AG09319 (cell line): ENCODE measurements around the gene MRM1.
A peak's percentile ranks its signal among the peaks of the same experiment; 100 is the strongest.

ENCODE experiments used
- DNase-seq: peaks from one replicate; pipeline ENCODE4 v3.0.0-alpha.2; 2010; ENCODE audit warnings: low read depth; ENCODE audit errors: extremely low read depth
- TF ChIP-seq, protein P1 (sequence below): IDR thresholded peaks from 2 replicates; pipeline ENCODE4 v1.5.1; 2011; ENCODE audit warnings: low read depth, mild to moderate bottlenecking, inconsistent platforms, low read length, moderate library complexity

MRM1 gene

DNA sequence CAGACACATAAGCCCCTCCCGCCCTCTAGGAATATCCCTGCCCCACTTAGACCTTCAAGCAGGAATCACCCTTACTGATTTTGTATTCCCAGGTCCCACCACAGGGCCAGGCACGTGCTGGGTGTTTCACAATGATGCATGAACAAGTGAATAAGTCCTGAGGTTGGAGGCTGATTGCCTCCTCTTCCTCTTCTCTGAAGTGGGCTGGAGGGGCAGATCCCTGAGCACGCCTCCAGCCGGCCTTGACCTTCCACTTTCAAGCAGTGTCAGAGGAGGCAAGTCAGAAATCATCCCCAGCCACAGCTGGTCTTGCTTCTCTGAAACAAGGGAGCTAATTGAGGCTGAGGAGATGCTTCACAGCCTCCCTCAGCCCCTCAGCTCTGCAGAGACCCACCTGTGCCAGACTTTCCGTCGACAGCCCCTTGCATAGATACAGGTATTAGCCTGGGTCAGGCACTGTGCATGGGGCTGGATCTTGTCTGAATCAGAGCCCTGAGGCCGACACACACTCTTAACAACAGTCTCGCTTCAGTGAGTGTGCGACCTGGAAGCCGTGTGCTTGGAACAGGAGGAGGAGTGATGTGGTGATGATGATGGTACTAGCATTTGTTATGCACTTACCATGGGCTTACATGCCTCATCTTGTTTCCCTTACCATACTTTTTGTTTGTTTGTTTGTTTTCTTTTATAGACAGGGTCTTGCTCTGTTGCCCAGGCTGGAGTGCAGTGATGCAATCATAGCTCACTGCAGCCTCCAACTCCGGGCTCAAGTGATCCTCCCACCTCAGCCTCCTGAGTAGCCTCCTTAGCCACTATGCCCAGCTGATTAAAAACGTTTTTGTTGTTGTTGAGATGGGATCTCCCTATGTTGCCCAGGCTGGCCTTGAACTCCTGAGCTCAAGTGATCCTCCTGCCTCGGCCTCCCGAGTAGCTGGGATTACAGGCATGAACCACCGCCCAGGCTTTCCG lies 15.0 kb downstream of the MRM1 start:
- TF ChIP-seq, protein P1, sequence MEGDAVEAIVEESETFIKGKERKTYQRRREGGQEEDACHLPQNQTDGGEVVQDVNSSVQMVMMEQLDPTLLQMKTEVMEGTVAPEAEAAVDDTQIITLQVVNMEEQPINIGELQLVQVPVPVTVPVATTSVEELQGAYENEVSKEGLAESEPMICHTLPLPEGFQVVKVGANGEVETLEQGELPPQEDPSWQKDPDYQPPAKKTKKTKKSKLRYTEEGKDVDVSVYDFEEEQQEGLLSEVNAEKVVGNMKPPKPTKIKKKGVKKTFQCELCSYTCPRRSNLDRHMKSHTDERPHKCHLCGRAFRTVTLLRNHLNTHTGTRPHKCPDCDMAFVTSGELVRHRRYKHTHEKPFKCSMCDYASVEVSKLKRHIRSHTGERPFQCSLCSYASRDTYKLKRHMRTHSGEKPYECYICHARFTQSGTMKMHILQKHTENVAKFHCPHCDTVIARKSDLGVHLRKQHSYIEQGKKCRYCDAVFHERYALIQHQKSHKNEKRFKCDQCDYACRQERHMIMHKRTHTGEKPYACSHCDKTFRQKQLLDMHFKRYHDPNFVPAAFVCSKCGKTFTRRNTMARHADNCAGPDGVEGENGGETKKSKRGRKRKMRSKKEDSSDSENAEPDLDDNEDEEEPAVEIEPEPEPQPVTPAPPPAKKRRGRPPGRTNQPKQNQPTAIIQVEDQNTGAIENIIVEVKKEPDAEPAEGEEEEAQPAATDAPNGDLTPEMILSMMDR, result no peak
- DNase-seq, result no peak

DNA sequence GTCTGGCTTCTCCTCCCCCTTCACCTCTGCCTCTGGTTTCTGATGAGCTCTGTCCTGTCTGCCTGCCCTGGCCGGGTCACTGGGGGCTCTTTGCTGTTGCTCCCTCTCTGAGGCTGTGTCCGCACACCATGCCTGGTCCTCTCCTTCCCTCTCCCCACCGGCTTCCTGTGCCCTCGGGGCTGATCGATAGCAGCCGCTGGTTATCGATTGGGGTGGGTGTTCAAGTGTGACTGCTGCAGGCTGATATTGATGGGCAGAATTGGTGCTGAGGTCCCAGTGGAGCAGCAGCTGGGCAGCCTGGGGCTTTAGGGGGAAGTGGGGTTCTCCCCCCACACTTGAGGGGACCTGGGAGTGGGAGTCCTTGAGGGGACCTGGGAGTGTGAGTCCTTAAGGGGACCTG lies 16.4 kb downstream of the MRM1 start:
- TF ChIP-seq, protein P1, result no peak
- DNase-seq, result no peak

DNA sequence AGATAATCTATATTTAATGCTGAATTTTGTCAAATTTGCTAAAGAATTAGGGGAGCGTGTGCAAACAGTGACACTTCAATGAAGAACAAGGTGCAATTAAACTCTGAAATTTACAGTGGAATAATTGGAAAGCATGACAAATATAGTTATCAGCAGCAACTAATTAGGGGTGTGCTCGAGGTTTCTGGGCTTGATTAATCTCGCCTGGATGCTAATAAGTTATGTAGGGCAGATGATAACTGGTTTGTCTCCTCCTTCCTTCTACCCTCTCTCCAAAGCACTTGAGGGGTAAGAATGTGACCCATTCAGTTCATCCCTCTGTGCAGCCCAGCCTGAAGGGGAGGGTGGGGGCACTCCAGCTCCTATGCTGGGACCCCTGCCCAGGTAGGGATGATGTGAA lies 21.9 kb downstream of the MRM1 start:
- TF ChIP-seq, protein P1, result no peak
- DNase-seq, result no peak

DNA sequence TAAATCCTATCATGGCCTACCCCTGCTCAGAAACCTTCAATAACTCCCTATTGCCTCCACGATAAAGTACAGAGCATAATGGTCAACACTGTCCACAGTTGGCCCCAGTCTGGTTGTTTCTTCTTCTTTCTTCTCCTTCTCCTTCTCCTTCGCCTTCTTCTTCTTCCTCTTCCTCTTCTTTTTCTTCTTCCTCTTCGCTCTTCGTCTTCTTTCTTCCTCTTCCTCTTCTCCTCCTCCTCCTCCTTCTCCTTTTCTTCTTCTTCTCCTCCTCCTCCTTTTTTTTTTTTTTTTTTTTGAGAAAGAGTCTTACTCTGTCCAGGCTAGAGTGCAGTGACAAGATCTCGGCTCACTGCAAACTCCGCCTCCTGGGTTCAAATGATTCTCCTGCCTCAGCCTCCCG lies 23.8 kb downstream of the MRM1 start:
- DNase-seq, result no peak
- TF ChIP-seq, protein P1, result no peak

DNA sequence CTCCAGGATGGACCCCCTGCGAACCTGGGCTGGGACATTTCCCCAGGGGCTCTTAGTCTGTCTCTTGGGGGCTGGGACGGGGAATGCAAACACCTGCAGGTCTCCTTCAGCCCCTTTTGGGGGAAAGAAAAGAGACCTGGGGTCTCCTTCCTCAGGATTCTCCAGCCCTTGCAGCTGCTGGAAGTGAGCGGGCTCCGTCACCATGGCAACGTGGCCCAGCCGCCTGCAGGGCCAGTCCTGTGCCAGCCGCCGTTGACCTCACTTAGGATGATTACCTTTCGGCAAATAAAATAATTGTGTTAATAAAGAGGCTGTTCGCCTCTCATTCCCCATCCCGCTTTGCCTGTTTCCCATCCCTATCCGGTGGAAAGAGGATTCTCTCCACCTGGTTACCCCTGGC lies 25.7 kb downstream of the MRM1 start:
- TF ChIP-seq, protein P1, result no peak
- no peak for DNase-seq

DNA sequence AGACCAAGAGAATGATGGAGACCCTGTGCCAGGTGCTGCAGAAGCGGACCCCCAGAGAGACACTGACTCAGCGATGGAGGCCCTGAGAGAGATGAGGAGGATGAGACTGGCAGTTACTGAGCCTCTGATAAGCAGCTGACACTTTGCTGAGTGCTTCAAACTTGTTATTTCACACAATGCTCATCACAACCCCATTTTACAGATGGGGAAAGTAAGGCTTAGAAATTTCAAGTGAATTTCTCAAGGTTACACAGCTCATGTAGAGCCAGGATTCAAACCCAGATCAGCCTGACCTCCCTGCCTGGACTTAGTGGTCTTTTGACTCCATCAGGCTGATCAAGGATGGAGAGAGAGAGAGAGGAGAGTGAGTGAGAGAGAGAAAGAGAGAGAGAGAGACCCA lies 27.2 kb downstream of the MRM1 start:
- TF ChIP-seq, protein P1, result no peak
- DNase-seq, result no peak

DNA sequence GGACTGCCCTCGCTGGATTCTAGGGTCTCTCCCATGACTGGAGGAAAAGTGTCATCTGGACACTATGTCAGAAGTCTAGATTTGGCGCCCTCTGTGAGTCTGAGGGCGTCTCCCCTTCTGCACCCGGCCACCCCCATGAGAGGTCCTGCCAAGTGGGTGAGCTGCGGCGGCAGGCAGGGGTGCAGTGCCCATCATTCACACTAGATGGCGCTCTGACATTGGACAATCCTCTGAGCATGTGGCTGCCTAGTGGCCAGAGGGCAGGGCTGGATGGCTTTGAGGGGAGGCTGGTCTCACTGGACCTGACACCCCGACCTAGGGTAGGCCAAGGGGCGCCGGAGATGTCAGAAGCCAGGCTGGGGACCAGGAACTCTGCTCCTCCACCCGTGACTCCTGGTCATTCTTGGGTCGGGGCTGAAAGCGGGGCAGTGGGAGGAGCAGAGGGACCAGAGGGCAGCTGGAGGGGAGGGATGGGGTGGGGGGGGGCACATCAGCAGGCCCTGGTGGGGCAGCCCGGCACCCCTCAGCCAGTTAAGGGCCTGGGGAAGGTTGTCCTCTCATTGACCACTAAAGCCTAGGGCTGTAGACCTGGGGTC lies 28.0 kb downstream of the MRM1 start:
- TF ChIP-seq, protein P1, result peak; percentile 97
- DNase-seq, result peak; percentile 22
